Activated T-cell treated with anti-CD3 and anti-CD28 coated beads for 48 hours (primary cell): ENCODE data around the gene STARD10.
A peak's percentile ranks its signal among the peaks of the same experiment; 100 is the strongest.
"Not testable (repeated sequence)": the region's sequence is repeated elsewhere in the genome, so short reads cannot be mapped to it uniquely, and the experiment has no call there.

Experiments
- DNase-seq: peaks from one replicate; pipeline ENCODE4 v3.0.0-alpha.2; 2020; ENCODE audit warnings: low read depth

Gene STARD10

GRCh38 chr11:72793425-72794367 is at the start of gene STARD10:
Gene STARD10 (minus strand): TSS chr11:72794047. CDS start chr11:72781181, 12,866 bp downstream.
- peak; percentile 95 for DNase-seq

- DNase-seq, result no peak
These were observed 48.9 kb upstream of the STARD10 start for GRCh38 chr11:72842653-72843330.

- no peak for DNase-seq
These were observed 48.3 kb upstream of the STARD10 start for GRCh38 chr11:72842126-72842525.

- no peak for DNase-seq
These were observed 47.5 kb upstream of the STARD10 start for GRCh38 chr11:72841397-72841796.

GRCh38 chr11:72840780-72841179 is 46.9 kb upstream of the STARD10 start:
- DNase-seq, result no peak

GRCh38 chr11:72838691-72839305 is 45.0 kb upstream of the STARD10 start:
- no peak for DNase-seq

GRCh38 chr11:72836111-72836510 is 42.3 kb upstream of the STARD10 start:
- DNase-seq, result no peak

GRCh38 chr11:72834905-72835304 is 41.1 kb upstream of the STARD10 start:
- no peak for DNase-seq

GRCh38 chr11:72833811-72834493 is 40.1 kb upstream of the STARD10 start:
- DNase-seq, result no peak

GRCh38 chr11:72833083-72833733 is 39.4 kb upstream of the STARD10 start:
- no peak for DNase-seq

- no peak for DNase-seq
These were observed 38.6 kb upstream of the STARD10 start for GRCh38 chr11:72832301-72833082.

- no peak for DNase-seq
These were observed 37.9 kb upstream of the STARD10 start for GRCh38 chr11:72831521-72832300.

- DNase-seq, result no peak
These were observed 36.2 kb upstream of the STARD10 start for GRCh38 chr11:72829884-72830533.

- DNase-seq, result no peak
These were observed 35.3 kb upstream of the STARD10 start for GRCh38 chr11:72829178-72829577.

GRCh38 chr11:72828692-72829101 is 34.9 kb upstream of the STARD10 start:
- no peak for DNase-seq

GRCh38 chr11:72828081-72828567 is 34.3 kb upstream of the STARD10 start:
- DNase-seq, result no peak

GRCh38 chr11:72827656-72828055 is 33.8 kb upstream of the STARD10 start:
- not testable (repeated sequence) for DNase-seq

- DNase-seq, result no peak
These were observed 33.2 kb upstream of the STARD10 start for GRCh38 chr11:72826942-72827480.
